ENCODE results near the gene TGFA. TPM values are rescaled to one million over a fixed set of nuclear protein-coding genes. Genes with fewer than 3 reads are reported as not detected.

Gene TGFA
- total and polyA plus RNA-seq, 2 experiments from 2014 or later, result 2.6 to 5.6 TPM

DNA sequence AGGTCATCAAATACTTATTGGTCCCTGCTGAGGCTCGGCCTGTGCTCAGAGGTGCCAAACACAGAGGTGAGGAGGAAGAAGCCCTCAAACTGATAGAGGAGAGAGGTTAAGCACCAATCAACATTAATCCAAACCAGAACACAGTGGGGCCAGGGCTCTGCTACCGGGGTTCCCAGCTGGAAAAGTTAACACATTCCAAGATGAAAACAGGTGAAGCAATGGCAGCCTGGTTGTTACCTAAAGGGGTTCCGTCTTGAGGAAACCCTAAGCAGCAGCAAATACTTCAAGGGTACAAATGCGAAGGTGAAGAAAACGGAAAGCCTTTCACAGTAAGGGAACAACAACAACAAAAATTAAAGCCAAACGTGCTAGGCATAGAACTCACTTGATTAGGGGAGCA is 5.4 kb downstream of the TGFA start:
- Histone ChIP-seq H3K4me3 (no peak overlapping the region), H3K4me2 (no peak overlapping the region), H3K36me3 (replicated peaks; ENCODE audit: insufficient read depth, low read depth) (no peaks in the 10 kb centered on the region), H4K20me1 (ENCODE audit: insufficient read depth, poor library complexity, severe bottlenecking) (no peaks in the 10 kb centered on the region), H3K9me3 (ENCODE audit: low read depth) (no peaks in the 10 kb centered on the region), H3K9me2 (replicated peaks; ENCODE audit: insufficient read depth) (no peaks in the 10 kb centered on the region), H3K27ac (no peak overlapping the region), H3K79me2 (no peaks in the 10 kb centered on the region), H3K27me3 (peaks cover 42% of the 10 kb centered on the region), H2AFZ (no peak overlapping the region), H3K4me1 (ENCODE audit: insufficient read depth) (peaks cover 12% of the 10 kb centered on the region)
- TF ChIP-seq, protein P1, sequence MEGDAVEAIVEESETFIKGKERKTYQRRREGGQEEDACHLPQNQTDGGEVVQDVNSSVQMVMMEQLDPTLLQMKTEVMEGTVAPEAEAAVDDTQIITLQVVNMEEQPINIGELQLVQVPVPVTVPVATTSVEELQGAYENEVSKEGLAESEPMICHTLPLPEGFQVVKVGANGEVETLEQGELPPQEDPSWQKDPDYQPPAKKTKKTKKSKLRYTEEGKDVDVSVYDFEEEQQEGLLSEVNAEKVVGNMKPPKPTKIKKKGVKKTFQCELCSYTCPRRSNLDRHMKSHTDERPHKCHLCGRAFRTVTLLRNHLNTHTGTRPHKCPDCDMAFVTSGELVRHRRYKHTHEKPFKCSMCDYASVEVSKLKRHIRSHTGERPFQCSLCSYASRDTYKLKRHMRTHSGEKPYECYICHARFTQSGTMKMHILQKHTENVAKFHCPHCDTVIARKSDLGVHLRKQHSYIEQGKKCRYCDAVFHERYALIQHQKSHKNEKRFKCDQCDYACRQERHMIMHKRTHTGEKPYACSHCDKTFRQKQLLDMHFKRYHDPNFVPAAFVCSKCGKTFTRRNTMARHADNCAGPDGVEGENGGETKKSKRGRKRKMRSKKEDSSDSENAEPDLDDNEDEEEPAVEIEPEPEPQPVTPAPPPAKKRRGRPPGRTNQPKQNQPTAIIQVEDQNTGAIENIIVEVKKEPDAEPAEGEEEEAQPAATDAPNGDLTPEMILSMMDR (IDR thresholded peaks at IDR 0.05; ENCODE audit: poor library complexity), result no peak
- TF ChIP-seq EZH2phosphoT487 (IDR thresholded peaks at IDR 0.05; ENCODE audit: low read depth, severe bottlenecking, unreplicated experiment) (no peak), EZH2 (IDR thresholded peaks at IDR 0.05; ENCODE audit: borderline replicate concordance) (no peak)
- 79% methylated on average over 6 of the region's 6 CpGs for WGBS (ENCODE audit: low lambda C conversion rate, missing lambda C conversion rate)
- DNase-seq (ENCODE audit: low spot score), result no peak

DNA sequence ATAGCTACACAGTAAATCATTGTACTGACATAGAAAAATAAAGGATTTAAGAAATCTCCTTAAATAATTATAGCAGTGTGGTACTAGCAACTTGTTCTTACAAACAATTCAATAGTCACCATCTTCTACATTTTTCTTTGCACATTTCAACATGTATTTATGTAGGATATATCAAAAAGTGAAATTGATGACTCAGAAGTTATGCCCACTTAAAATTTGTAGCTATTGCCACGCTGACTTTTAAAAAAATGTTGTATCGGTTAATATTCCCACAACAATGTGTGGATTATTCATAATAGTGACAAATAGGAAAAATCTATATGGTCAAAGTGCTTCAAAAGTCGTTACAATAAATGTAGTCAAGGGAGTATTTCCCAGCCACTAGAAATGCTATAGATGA is 6.7 kb downstream of the TGFA start:
- Histone ChIP-seq H3K4me1 (ENCODE audit: insufficient read depth) (no peaks in the 10 kb centered on the region), H4K20me1 (ENCODE audit: insufficient read depth, poor library complexity, severe bottlenecking) (no peaks in the 10 kb centered on the region), H3K27ac (no peak overlapping the region), H3K79me2 (no peaks in the 10 kb centered on the region), H2AFZ (no peak overlapping the region), H3K36me3 (replicated peaks; ENCODE audit: insufficient read depth, low read depth) (no peaks in the 10 kb centered on the region), H3K9me3 (ENCODE audit: low read depth) (no peaks in the 10 kb centered on the region), H3K27me3 (peaks cover 28% of the 10 kb centered on the region), H3K4me2 (no peak overlapping the region), H3K9me2 (replicated peaks; ENCODE audit: insufficient read depth) (no peaks in the 10 kb centered on the region), H3K4me3 (no peak overlapping the region)
- 75% methylated on average over 3 of the region's 3 CpGs for WGBS (ENCODE audit: low lambda C conversion rate, missing lambda C conversion rate)
- TF ChIP-seq EZH2phosphoT487 (IDR thresholded peaks at IDR 0.05; ENCODE audit: low read depth, severe bottlenecking, unreplicated experiment) (no peak), EZH2 (IDR thresholded peaks at IDR 0.05; ENCODE audit: borderline replicate concordance) (no peak)
- TF ChIP-seq, protein P1 (IDR thresholded peaks at IDR 0.05; ENCODE audit: poor library complexity), result no peak
- no peak for DNase-seq (ENCODE audit: low spot score)

DNA sequence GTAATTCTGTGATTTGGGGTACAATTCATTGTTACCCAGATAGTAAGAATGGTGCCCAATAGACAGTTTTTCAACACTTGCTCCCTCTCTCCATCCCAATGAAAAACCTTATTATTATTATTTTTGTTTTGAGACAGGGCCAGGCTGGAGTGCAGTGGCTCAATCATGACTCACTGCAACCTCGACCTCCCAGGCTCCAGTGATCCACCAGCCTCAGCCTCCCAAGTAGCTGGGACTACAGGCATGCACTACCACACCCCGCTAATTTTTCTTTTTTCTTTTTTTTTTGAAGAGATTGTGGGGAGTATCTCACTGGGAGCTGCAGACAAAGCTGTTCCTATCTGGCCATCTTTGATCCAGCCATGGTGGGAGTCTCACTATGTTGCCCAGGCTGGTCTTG is 7.2 kb downstream of the TGFA start:
- H3K27ac ChIP-seq, result no peak overlapping the region
- TF ChIP-seq EZH2 (IDR thresholded peaks at IDR 0.05; ENCODE audit: borderline replicate concordance), result no peak
- peaks cover 23% of the 10 kb centered on the region for H3K27me3 ChIP-seq
- DNase-seq (ENCODE audit: low spot score), result no peak
- H3K36me3 ChIP-seq (replicated peaks; ENCODE audit: insufficient read depth, low read depth), result no peaks in the 10 kb centered on the region
- H3K9me3 ChIP-seq (ENCODE audit: low read depth), result no peaks in the 10 kb centered on the region
- H3K9me2 ChIP-seq (replicated peaks; ENCODE audit: insufficient read depth), result no peaks in the 10 kb centered on the region
- no peaks in the 10 kb centered on the region for H3K79me2 ChIP-seq
- no peaks in the 10 kb centered on the region for H3K4me1 ChIP-seq (ENCODE audit: insufficient read depth)
- no peak overlapping the region for H3K4me3 ChIP-seq
- H3K4me2 ChIP-seq, result no peak overlapping the region
- H4K20me1 ChIP-seq (ENCODE audit: insufficient read depth, poor library complexity, severe bottlenecking), result no peaks in the 10 kb centered on the region
- 83% methylated on average over 2 of the region's 2 CpGs for WGBS (ENCODE audit: low lambda C conversion rate, missing lambda C conversion rate)
- no peak overlapping the region for H2AFZ ChIP-seq

DNA sequence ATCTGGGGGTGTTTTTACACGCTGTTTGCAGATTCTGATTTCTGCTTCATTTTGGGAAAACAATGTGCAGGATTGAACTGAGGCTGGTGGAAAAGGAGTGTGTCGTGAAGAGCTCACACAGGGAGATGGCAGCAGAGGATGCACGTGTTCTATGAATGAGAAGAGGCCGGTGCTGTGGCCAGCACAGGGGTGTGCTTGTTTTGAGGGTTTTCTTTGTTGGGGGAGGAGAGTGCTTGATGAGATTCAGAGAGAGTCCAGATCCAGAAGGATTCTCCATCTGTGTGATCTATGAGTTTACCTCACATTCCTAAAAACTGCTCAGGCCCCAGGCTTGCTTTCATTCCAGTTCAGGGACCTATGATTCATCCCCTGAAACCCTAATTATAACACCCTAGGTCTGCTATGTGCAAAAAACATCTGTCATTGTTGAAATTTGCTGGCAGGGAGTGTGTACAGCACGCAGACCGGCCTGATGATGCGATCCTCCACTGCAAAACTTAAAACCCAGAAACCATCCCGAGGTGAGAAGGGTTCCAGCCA is 12.1 kb downstream of the TGFA start:
- Histone ChIP-seq H3K36me3 (replicated peaks; ENCODE audit: insufficient read depth, low read depth) (no peaks in the 10 kb centered on the region), H3K79me2 (no peaks in the 10 kb centered on the region), H3K27me3 (no peaks in the 10 kb centered on the region), H3K9me2 (replicated peaks; ENCODE audit: insufficient read depth) (no peaks in the 10 kb centered on the region), H3K27ac (no peak overlapping the region), H4K20me1 (ENCODE audit: insufficient read depth, poor library complexity, severe bottlenecking) (no peaks in the 10 kb centered on the region), H3K9me3 (ENCODE audit: low read depth) (no peaks in the 10 kb centered on the region), H3K4me3 (no peak overlapping the region), H2AFZ (no peak overlapping the region), H3K4me1 (ENCODE audit: insufficient read depth) (no peaks in the 10 kb centered on the region), H3K4me2 (no peak overlapping the region)
- WGBS (ENCODE audit: low lambda C conversion rate, missing lambda C conversion rate), result 58% methylated on average over 8 of the region's 8 CpGs
- no peak for TF ChIP-seq EZH2phosphoT487 (IDR thresholded peaks at IDR 0.05; ENCODE audit: low read depth, severe bottlenecking, unreplicated experiment)
- TF ChIP-seq, protein P1 (IDR thresholded peaks at IDR 0.05; ENCODE audit: poor library complexity), result peak; percentile 4
- no peak for DNase-seq (ENCODE audit: low spot score)

Measured in hepatocyte (in vitro differentiated cells).